H1 (cell line): ENCODE results near the gene NHSL2. TPM values are rescaled to one million over a fixed set of nuclear protein-coding genes. Genes with fewer than 3 reads are reported as not detected.

Experiments used
- CTCF ChIA-PET: fragments of 300-600 bp; sonication (Branson Sonifier 250); formaldehyde crosslinking; loops from one replicate; lab custom pipeline; 2021; ENCODE audit not compliant: partially characterized antibody; lab: Charles Lee
- POLR2A ChIA-PET: fragments of 300-600 bp; sonication (Branson Sonifier 250); formaldehyde crosslinking; loops from one replicate; lab custom pipeline; 2021; ENCODE audit warnings: inconsistent platforms; ENCODE audit not compliant: partially characterized antibody; lab: Charles Lee
- DNase-seq, 2 experiments: peaks; one replicate each; pipeline versions ENCODE4 v3.0.0 to v3.0.0-alpha.2; 2010 to 2022; ENCODE audit warnings: low spot score in 2 of 2, low read depth in 1 of 2, mixed read lengths in 1 of 2
- FAIRE-seq: peaks from 2 replicates; lab custom pipeline; 2011; peaks lifted over from hg19 to GRCh38; lab: Jason Lieb, UNC
- H2AFZ ChIP-seq: 2 replicates; pipeline ENCODE4 v1.8.1; 2012; ENCODE audit warnings: low read length, inconsistent platforms
- H2AK5ac ChIP-seq: 2 replicates; pipeline ENCODE4 v1.6.1; 2013; ENCODE audit warnings: low read depth, low read length
- H2BK120ac ChIP-seq: replicated peaks from 2 replicates; pipeline ENCODE3; 2013; ENCODE audit warnings: low read depth, low read length, inconsistent platforms
- H2BK12ac ChIP-seq: 2 replicates; pipeline ENCODE4 v1.6.1; 2013; ENCODE audit warnings: low read depth, low read length
- H2BK15ac ChIP-seq: 2 replicates; pipeline ENCODE4 v1.6.1; 2013; ENCODE audit warnings: low read length
- H2BK20ac ChIP-seq: 2 replicates; pipeline ENCODE4 v1.6.1; 2013; ENCODE audit warnings: low read length
- H2BK5ac ChIP-seq: 2 replicates; pipeline ENCODE4 v1.6.1; 2013; ENCODE audit warnings: low read depth, low read length
- H3K14ac ChIP-seq: 2 replicates; pipeline ENCODE4 v1.6.1; 2013; ENCODE audit warnings: inconsistent platforms; ENCODE audit not compliant: insufficient read length
- H3K18ac ChIP-seq: 2 replicates; pipeline ENCODE4 v1.6.1; 2013; ENCODE audit warnings: low read length; ENCODE audit errors: extremely low read depth
- H3K23ac ChIP-seq: 2 replicates; pipeline ENCODE4 v1.6.1; 2013; ENCODE audit warnings: inconsistent platforms; ENCODE audit not compliant: insufficient read length
- H3K23me2 ChIP-seq: 2 replicates; pipeline ENCODE4 v1.6.1; 2013; ENCODE audit warnings: low read depth, low read length
- H3K27ac ChIP-seq: 2 replicates; pipeline ENCODE4 v1.6.1; 2011; ENCODE audit warnings: low read depth, low read length, inconsistent platforms
- H3K27me3 ChIP-seq, 4 experiments: replicated peaks in 1 of 4; 1 replicate in 1 of 4; 2 replicates in 3 of 4; pipeline versions ENCODE4 v1.6.1 to v1.8.1; 2011 to 2013; ENCODE audit warnings: low read length in 3 of 4, mild to moderate bottlenecking in 3 of 4, inconsistent platforms in 2 of 4, mixed read lengths in 2 of 4, moderate library complexity in 1 of 4; ENCODE audit not compliant: control insufficient read depth in 3 of 4, insufficient read depth in 3 of 4; ENCODE audit errors: extremely low read depth in 1 of 4
- H3K36me3 ChIP-seq, 4 experiments: 2 replicates each; pipeline versions ENCODE4 v1.6.1 to v1.8.1; 2011 to 2013; ENCODE audit warnings: mild to moderate bottlenecking in 4 of 4, low read length in 3 of 4, moderate library complexity in 2 of 4, control low read depth in 1 of 4, inconsistent platforms in 1 of 4; ENCODE audit not compliant: insufficient read depth in 4 of 4, control insufficient read depth in 2 of 4
- H3K4ac ChIP-seq: replicated peaks from 2 replicates; pipeline ENCODE3; 2013; ENCODE audit warnings: low read length, low read depth, mixed read lengths, inconsistent platforms; ENCODE audit not compliant: insufficient read length
- H3K4me1 ChIP-seq, 4 experiments: replicated peaks in 1 of 4; 1 replicate in 1 of 4; 2 replicates in 3 of 4; pipeline versions ENCODE4 v1.6.1 to v1.8.1; 2011 to 2013; ENCODE audit warnings: low read length in 3 of 4, inconsistent platforms in 2 of 4, mixed read lengths in 1 of 4; ENCODE audit not compliant: insufficient read depth in 4 of 4, control insufficient read depth in 3 of 4
- H3K4me2 ChIP-seq, 2 experiments: 2 replicates each; pipeline versions ENCODE4 v1.6.1 to v1.8.1; 2011 to 2013; ENCODE audit warnings: low read depth in 2 of 2, low read length in 2 of 2, control low read depth in 1 of 2, inconsistent platforms in 1 of 2, mild to moderate bottlenecking in 1 of 2; ENCODE audit not compliant: insufficient read depth in 1 of 2
- H3K4me3 ChIP-seq, 4 experiments: fragments of 200-600, 300-600 bp in 1 of 4; sonication (generic), shearing (Covaris generic), sonication (Bioruptor Twin) in 1 of 4; 2 replicates each; pipeline versions ENCODE4 v1.5.1 to v1.8.1; 2011 to 2016; ENCODE audit warnings: low read length in 4 of 4, low read depth in 3 of 4, control low read depth in 2 of 4, inconsistent platforms in 2 of 4, mild to moderate bottlenecking in 2 of 4, mixed read lengths in 1 of 4, moderate library complexity in 1 of 4; ENCODE audit not compliant: insufficient read depth in 2 of 4; ENCODE audit errors: extremely low read depth in 1 of 4
- H3K56ac ChIP-seq: replicated peaks from 2 replicates; pipeline ENCODE3; 2013; ENCODE audit warnings: low read depth, mild to moderate bottlenecking, mixed read lengths, low read length, inconsistent platforms; ENCODE audit not compliant: insufficient read length
- H3K79me1 ChIP-seq: 2 replicates; pipeline ENCODE4 v1.6.1; 2013; ENCODE audit warnings: low read depth, low read length, control low read depth
- H3K79me2 ChIP-seq, 2 experiments: 2 replicates each; pipeline versions ENCODE4 v1.6.1 to v1.8.1; 2012 to 2013; ENCODE audit warnings: low read length in 2 of 2, mild to moderate bottlenecking in 2 of 2, inconsistent platforms in 1 of 2; ENCODE audit not compliant: insufficient read depth in 2 of 2, control insufficient read depth in 1 of 2
- H3K9ac ChIP-seq, 4 experiments: replicated peaks in 1 of 4; 1 replicate in 1 of 4; 2 replicates in 3 of 4; pipeline versions ENCODE4 v1.6.1 to v1.8.1; 2011 to 2013; ENCODE audit warnings: low read depth in 3 of 4, low read length in 3 of 4, control low read depth in 2 of 4, mild to moderate bottlenecking in 2 of 4, moderate library complexity in 2 of 4, inconsistent platforms in 1 of 4; ENCODE audit errors: extremely low read depth in 1 of 4
- H3K9me3 ChIP-seq, 2 experiments: 2 replicates each; pipeline versions ENCODE4 v1.6.1 to v1.8.1; 2012 to 2013; ENCODE audit warnings: mild to moderate bottlenecking in 2 of 2, moderate library complexity in 2 of 2, control low read depth in 1 of 2, inconsistent platforms in 1 of 2, low read depth in 1 of 2, low read length in 1 of 2, mixed read lengths in 1 of 2; ENCODE audit not compliant: insufficient read depth in 2 of 2
- H4K20me1 ChIP-seq, 2 experiments: replicated peaks in 1 of 2; 2 replicates each; pipeline versions ENCODE3 to v1.8.1; 2011 to 2013; ENCODE audit warnings: inconsistent platforms in 2 of 2, low read length in 2 of 2, mild to moderate bottlenecking in 1 of 2; ENCODE audit not compliant: insufficient read depth in 2 of 2, control insufficient read depth in 1 of 2
- H4K5ac ChIP-seq: 2 replicates; pipeline ENCODE4 v1.6.1; 2013; ENCODE audit warnings: low read length, low read depth, mixed read lengths, inconsistent platforms; ENCODE audit not compliant: insufficient read length
- H4K8ac ChIP-seq: 2 replicates; pipeline ENCODE4 v1.8.0; 2013; ENCODE audit warnings: mild to moderate bottlenecking, moderate library complexity, low read length, inconsistent platforms; ENCODE audit not compliant: insufficient read depth; ENCODE audit errors: extremely low read depth
- H4K91ac ChIP-seq: replicated peaks from 2 replicates; pipeline ENCODE3; 2013; ENCODE audit warnings: low read length, mixed read lengths, inconsistent platforms; ENCODE audit not compliant: insufficient read length
- KDM5A ChIP-seq: fragments of 200-600 bp; IDR thresholded peaks from 2 replicates; pipeline ENCODE4 v1.7.1; 2012; ENCODE audit warnings: mild to moderate bottlenecking, low read length, inconsistent platforms, mixed read lengths
- WGBS, 2 experiments: shearing (Covaris generic) in 1 of 2; methylation state at CpG; one replicate each; pipeline versions ENCODE4 v1.1.6 to v1.1.7; 2013 to 2015; ENCODE audit warnings: low lambda C conversion rate in 2 of 2, mixed read lengths in 2 of 2, inconsistent platforms in 1 of 2, low coverage in 1 of 2, missing lambda C conversion rate in 1 of 2; ENCODE audit not compliant: insufficient replicate concordance in 2 of 2, insufficient coverage in 1 of 2, insufficient read length in 1 of 2; ENCODE audit errors: extremely low coverage in 1 of 2, missing lambda C conversion rate in 1 of 2; 5-methylcytosine and 5-hydroxymethylcytosine counted together
- polyA plus RNA-seq, 7 experiments: library from polyadenylated mRNA; depleted of rRNA in 3 of 7; stranded (reverse) in 5 of 7; unstranded in 2 of 7; fragments of >200 nt in 5 of 7; fragments of 200-250 nt in 2 of 7; gene quantifications; 1 replicate in 5 of 7; 2 replicates in 1 of 7; 4 replicates in 1 of 7; pipeline versions ENCODE4 v1.2.1 to v1.2.3, GENCODE V29; 2011 to 2013; ENCODE audit warnings: missing spikeins in 2 of 7, mixed read lengths in 2 of 7
- total RNA-seq: library from RNA; stranded (reverse); fragmentation: NEBNext Ultra II Directional; extraction: Animal tissue kit (Norgen Biotek cat#: 25700); gene quantifications from 2 replicates; pipeline ENCODE4 v1.2.1, GENCODE V29; 2021

The NHSL2 gene
- total and polyA plus RNA-seq, 2 of the 8 experiments (the other 6 are each of a cell fraction or from before 2014, with no cell fraction given), result 3.7 to 7.2 TPM

DNA sequence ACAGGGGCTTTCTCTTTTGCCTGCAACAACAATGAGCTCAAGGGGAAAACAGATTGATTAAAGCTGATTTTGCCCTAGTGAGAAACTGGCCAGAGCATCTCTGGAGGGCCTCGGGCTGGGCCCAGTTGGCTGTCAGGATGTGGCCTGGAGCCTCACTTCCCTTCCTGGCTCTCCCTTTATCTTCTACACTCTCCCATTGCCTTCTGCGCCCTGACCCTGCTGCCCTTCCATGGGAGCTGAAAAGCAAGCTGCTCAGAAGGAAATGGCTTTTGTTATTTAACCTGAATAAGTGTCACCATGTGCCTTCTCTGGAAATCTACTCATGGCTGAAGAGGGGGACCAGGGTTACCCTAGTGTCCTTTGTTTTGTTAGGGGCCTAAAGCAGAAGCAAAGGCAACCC, 43.8 kb downstream of the NHSL2 start:
- H2BK5ac ChIP-seq, result peak overlapping the region; percentile 71; the same call in 1 of the 2 replicates
- no peak overlapping the region for H3K14ac ChIP-seq
- CTCF ChIA-PET, result interaction anchor here (0.8 to 2.4 kb wide), 12 partner anchors 13 to 63 kb away, joined by 3 to 10 read pairs (median 4); partner anchors contain the start of gene NHSL2
- H3K36me3 ChIP-seq, result no peaks in the 10 kb centered on the region
- H3K27ac ChIP-seq, result no peak overlapping the region
- H4K8ac ChIP-seq, result no peak overlapping the region
- H3K56ac ChIP-seq, result no peak overlapping the region
- no peak overlapping the region for H3K18ac ChIP-seq
- no peaks in the 10 kb centered on the region for H4K20me1 ChIP-seq
- H3K9me3 ChIP-seq, result no peaks in the 10 kb centered on the region
- H3K9ac ChIP-seq, result no peak overlapping the region
- DNase-seq (no peak), FAIRE-seq (no peak)
- WGBS, 2 experiments, result 71% methylated on average over 1 of the region's 2 CpGs; no CpG with 5 or more reads in 1 of the 2 experiments
- H3K27me3 ChIP-seq, result no peaks in the 10 kb centered on the region
- POLR2A ChIA-PET, result interaction anchor here (0.9 to 2.1 kb wide), 4 partner anchors 8 to 50 kb away, joined by 3 to 8 read pairs (median 5); partner anchors contain the start of gene NHSL2
- peak overlapping the region; percentile 82; the same call in 1 of the 2 replicates for H2AK5ac ChIP-seq
- peaks cover 13 to 34% (median 29%) of the 10 kb centered on the region in 4 experiments for H3K4me1 ChIP-seq
- no peak for TF ChIP-seq KDM5A
- no peak overlapping the region for H2BK15ac ChIP-seq
- H3K4me3 ChIP-seq, result no peak overlapping the region
- peak overlapping the region; percentile 63 for H2BK120ac ChIP-seq
- no peaks in the 10 kb centered on the region for H3K23me2 ChIP-seq
- H3K4ac ChIP-seq, result no peak overlapping the region
- H3K23ac ChIP-seq, result no peak overlapping the region
- H3K79me2 ChIP-seq, result peaks cover 0 to 20% of the 10 kb centered on the region in 2 experiments; a peak in 2 of 4 replicates
- no peak overlapping the region for H2BK12ac ChIP-seq
- peak overlapping the region; percentile 59 for H4K91ac ChIP-seq
- H3K79me1 ChIP-seq, result no peaks in the 10 kb centered on the region
- H4K5ac ChIP-seq, result no peak overlapping the region
- H3K4me2 ChIP-seq, result 0 out of 4 replicates have a peak overlapping the region, but pooled peaks of 1 of the 2 experiments have one; percentile 10
- H2BK20ac ChIP-seq, result no peak overlapping the region; the same call in 1 of the 2 replicates
- no peak overlapping the region for H2AFZ ChIP-seq
